Lower leg skin (tissue), 3 donors: Measurements from ENCODE around the gene GDF9.

Experiments used
- POLR2A ChIP-seq, 2 donors: fragments of 450-650 bp; IDR thresholded peaks; one replicate each; pipeline ENCODE4 v1.6.1; 2016 to 2017; ENCODE audit warnings: antibody characterized with exemption in 2 of 2, mild to moderate bottlenecking in 1 of 2, moderate library complexity in 1 of 2
- TF ChIP-seq, protein P1 (sequence below), 3 donors: fragments of 450-650 bp; IDR thresholded peaks; one replicate each; pipeline ENCODE4 v1.5.1; 2016; ENCODE audit warnings: antibody characterized with exemption in 3 of 3, mild to moderate bottlenecking in 3 of 3, moderate library complexity in 2 of 3

DNA sequence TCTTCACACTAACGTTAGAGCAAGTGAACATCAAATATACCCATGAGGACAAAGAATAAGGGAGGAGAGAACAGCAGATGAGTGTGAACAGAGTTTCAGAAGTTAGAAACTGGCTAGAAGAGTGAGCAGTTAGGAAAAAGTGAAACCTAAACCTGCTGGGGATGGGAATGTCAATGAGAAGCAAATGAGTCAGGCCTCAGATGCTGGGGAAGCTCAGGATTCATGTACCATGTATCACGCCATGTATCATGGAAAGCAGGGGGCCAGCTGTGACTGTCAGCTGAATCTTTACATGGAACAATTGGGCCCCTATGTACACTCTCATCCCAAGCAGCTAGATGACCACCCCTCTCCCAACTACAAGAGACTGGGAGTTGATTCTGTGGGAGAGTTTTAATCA is 16.2 kb downstream of the GDF9 start:
- TF ChIP-seq, protein P1, sequence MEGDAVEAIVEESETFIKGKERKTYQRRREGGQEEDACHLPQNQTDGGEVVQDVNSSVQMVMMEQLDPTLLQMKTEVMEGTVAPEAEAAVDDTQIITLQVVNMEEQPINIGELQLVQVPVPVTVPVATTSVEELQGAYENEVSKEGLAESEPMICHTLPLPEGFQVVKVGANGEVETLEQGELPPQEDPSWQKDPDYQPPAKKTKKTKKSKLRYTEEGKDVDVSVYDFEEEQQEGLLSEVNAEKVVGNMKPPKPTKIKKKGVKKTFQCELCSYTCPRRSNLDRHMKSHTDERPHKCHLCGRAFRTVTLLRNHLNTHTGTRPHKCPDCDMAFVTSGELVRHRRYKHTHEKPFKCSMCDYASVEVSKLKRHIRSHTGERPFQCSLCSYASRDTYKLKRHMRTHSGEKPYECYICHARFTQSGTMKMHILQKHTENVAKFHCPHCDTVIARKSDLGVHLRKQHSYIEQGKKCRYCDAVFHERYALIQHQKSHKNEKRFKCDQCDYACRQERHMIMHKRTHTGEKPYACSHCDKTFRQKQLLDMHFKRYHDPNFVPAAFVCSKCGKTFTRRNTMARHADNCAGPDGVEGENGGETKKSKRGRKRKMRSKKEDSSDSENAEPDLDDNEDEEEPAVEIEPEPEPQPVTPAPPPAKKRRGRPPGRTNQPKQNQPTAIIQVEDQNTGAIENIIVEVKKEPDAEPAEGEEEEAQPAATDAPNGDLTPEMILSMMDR (IDR thresholded peaks at IDR 0.05) = no peak
- TF ChIP-seq POLR2A (IDR thresholded peaks at IDR 0.05) = no peak
